Brain pericyte (primary cell): ENCODE measurements around the gene FBXO48.
"Not testable (repeated sequence)": the region's sequence is repeated elsewhere in the genome, so short reads cannot be mapped to it uniquely, and the experiment has no call there.

ENCODE experiments used
- DNase-seq: peaks from one replicate; pipeline ENCODE4 v3.0.0-alpha.2; 2012; ENCODE audit warnings: low read depth, low spot score

FBXO48 gene

GRCh38 chr2:68467077-68467960 is at the start of gene FBXO48, which contains the start of gene APLF:
FBXO48 (minus strand) TSS chr2:68467294; CDS start chr2:68465145, 2,149 bp downstream.
APLF (plus strand) TSS chr2:68467585; CDS start chr2:68467732, 147 bp downstream.
- peak; percentile 96 for DNase-seq

GRCh38 chr2:68516051-68516955 is 49.2 kb upstream of the FBXO48 start:
- no peak for DNase-seq

- DNase-seq, result no peak
Observed at GRCh38 chr2:68514316-68514929, 47.3 kb upstream of the FBXO48 start.

- no peak for DNase-seq
Observed at GRCh38 chr2:68512966-68513365, 45.9 kb upstream of the FBXO48 start.

GRCh38 chr2:68512326-68512725 is 45.2 kb upstream of the FBXO48 start:
- no peak for DNase-seq

- DNase-seq, result no peak
Observed at GRCh38 chr2:68506170-68506569, 39.1 kb upstream of the FBXO48 start.

- DNase-seq, result no peak
Observed at GRCh38 chr2:68505603-68506159, 38.6 kb upstream of the FBXO48 start.

- DNase-seq, result no peak
Observed at GRCh38 chr2:68501768-68502167, 34.7 kb upstream of the FBXO48 start.

- DNase-seq, result no peak
Observed at GRCh38 chr2:68500649-68501048, 33.6 kb upstream of the FBXO48 start.

GRCh38 chr2:68499133-68499532 is 32.0 kb upstream of the FBXO48 start:
- DNase-seq, result no peak

- DNase-seq, result no peak
Observed at GRCh38 chr2:68491582-68491981, 24.5 kb upstream of the FBXO48 start.

- no peak for DNase-seq
Observed at GRCh38 chr2:68489282-68489681, 22.2 kb upstream of the FBXO48 start.

- DNase-seq, result not testable (repeated sequence)
Observed at GRCh38 chr2:68488605-68489004, 21.5 kb upstream of the FBXO48 start.

GRCh38 chr2:68487773-68488355 is 20.8 kb upstream of the FBXO48 start:
- no peak for DNase-seq

GRCh38 chr2:68483011-68483410 is 15.9 kb upstream of the FBXO48 start:
- no peak for DNase-seq

- DNase-seq, result no peak
Observed at GRCh38 chr2:68482296-68482820, 15.3 kb upstream of the FBXO48 start.

GRCh38 chr2:68478688-68479087 is 11.6 kb upstream of the FBXO48 start:
- DNase-seq, result no peak

GRCh38 chr2:68476454-68476853 is 9.4 kb upstream of the FBXO48 start:
- no peak for DNase-seq

- no peak for DNase-seq
Observed at GRCh38 chr2:68475576-68475975, 8.5 kb upstream of the FBXO48 start.

- no peak for DNase-seq
Observed at GRCh38 chr2:68475110-68475509, 8.0 kb upstream of the FBXO48 start.
